Endothelial cell of umbilical vein (primary cell): Measurements from ENCODE around the gene NSD1.

Experiments used
- EZH2 ChIP-seq: IDR thresholded peaks from 2 replicates; pipeline ENCODE4 v1.6.1; 2012; ENCODE audit warnings: borderline replicate concordance, low read depth, mild to moderate bottlenecking, moderate library complexity, low read length, inconsistent platforms; ENCODE audit not compliant: severe bottlenecking
- POLR2A ChIP-seq: IDR thresholded peaks from 2 replicates; pipeline ENCODE4 v1.6.1; 2012; ENCODE audit warnings: low read depth, mild to moderate bottlenecking, control low read depth, low read length

GRCh38 chr5:177300236-177300880 lies 166.8 kb downstream of the NSD1 start:
- TF ChIP-seq EZH2 (no peak), POLR2A (no peak)
